Measurements from ENCODE around the gene CDC37. TPM values are rescaled to one million over a fixed set of nuclear protein-coding genes. Genes with fewer than 3 reads are reported as not detected.
A peak's percentile ranks its signal among the peaks of the same experiment; 100 is the strongest.

Gene CDC37
- total and polyA plus RNA-seq, 2 of the 4 experiments (the other 2 are of a cell fraction), result 209 to 650 TPM

- Histone ChIP-seq H4K20me1 (ENCODE audit: insufficient read depth, low read length) (peaks cover 31% of the 10 kb centered on the region), H3K9me3 (ENCODE audit: control insufficient read depth, insufficient read depth, low read length) (no peaks in the 10 kb centered on the region), H2AFZ (replicated peaks; ENCODE audit: low read length, poor library complexity) (peak overlapping the region; percentile 27), H3K23ac (ENCODE audit: low read depth, low read length) (peak overlapping the region; percentile 45; the same call in 1 of the 2 replicates), H3K56ac (ENCODE audit: extremely low read depth, insufficient read depth, low read length) (no peak overlapping the region), H3K79me1 (ENCODE audit: low read depth in 1 of 2, low read length in 2 of 2) (no peaks in the 10 kb centered on the region; a peak in 1 of 4 replicates), H3K4me1 (ENCODE audit: control insufficient read depth, insufficient read depth, low read length) (peaks cover 13% of the 10 kb centered on the region), H3K4me2 (ENCODE audit: low read depth, low read length) (no peak overlapping the region), H2AK9ac (replicated peaks; ENCODE audit: low read depth, low read length, poor library complexity) (peak overlapping the region; percentile 59), H3K18ac (ENCODE audit: low read depth, low read length) (no peak overlapping the region), H4K91ac (ENCODE audit: insufficient read depth, low read depth, low read length) (no peak overlapping the region), H3K4me3 (ENCODE audit: insufficient read depth, low read depth, low read length) (no peak overlapping the region), H2AK5ac (ENCODE audit: low read depth, low read length) (peak overlapping the region; percentile 65; the same call in 1 of the 2 replicates), H2BK15ac (ENCODE audit: low read depth, low read length) (no peak overlapping the region), H3K9ac (ENCODE audit: low read depth, low read length) (no peak overlapping the region), H2BK120ac (ENCODE audit: low read depth, low read length) (no peak overlapping the region), H3K9me1 (ENCODE audit: insufficient read depth, low read length) (no peaks in the 10 kb centered on the region), H3K27ac (ENCODE audit: insufficient read depth, low read length) (no peak overlapping the region), H4K8ac (ENCODE audit: low read depth in 2 of 2, low read length in 2 of 2) (no peak overlapping the region), H3K36me3 (ENCODE audit: control insufficient read depth, insufficient read depth, low read length) (no peaks in the 10 kb centered on the region), H2BK20ac (ENCODE audit: low read depth, low read length) (no peak overlapping the region), H3K14ac (replicated peaks; ENCODE audit: low read depth, low read length) (no peak overlapping the region), H3K4ac (ENCODE audit: low read depth, low read length) (no peak overlapping the region), H2BK5ac (ENCODE audit: low read depth, low read length, poor library complexity, severe bottlenecking) (no peak overlapping the region), H3K27me3 (ENCODE audit: control insufficient read depth, insufficient read depth, low read length) (peaks cover 49% of the 10 kb centered on the region), H4K5ac (ENCODE audit: low read depth, low read length) (no peak overlapping the region)
- dilution Hi-C loops (cut with HindIII; ENCODE audit: low sequenced_read_pairs, unreplicated experiment) (no loop called here), in situ Hi-C loops (cut with MboI; ENCODE audit: low sequenced_read_pairs) (no loop called here), intact Hi-C loops (cut with micrococcal nuclease) (no loop called here)
- no peak for ATAC-seq (ENCODE audit: low read depth)
- no TSS peak for BruUV-seq (replicated peaks)
- ChIA-PET CTCF (interaction anchor here (0.6 to 1.0 kb wide), 4 partner anchors 9 to 138 kb away, joined by 3 to 4 read pairs (median 3); partner anchors contain the start of gene CDC37), POLR2A (ENCODE audit: unreplicated experiment) (no interaction called here)
- WGBS, 2 experiments (ENCODE audit: extremely low coverage in 2 of 2, insufficient read length in 1 of 2), result 43% methylated on average over 3 of the region's 17 CpGs; no CpG with 5 or more reads in 1 of the 2 experiments
- TF ChIP-seq RCOR1 (IDR thresholded peaks at IDR 0.05; ENCODE audit: insufficient replicate concordance, low read length), result no peak
- no peak for TF ChIP-seq RAD21 (IDR thresholded peaks at IDR 0.05; ENCODE audit: low read length)
- no peak for TF ChIP-seq CEBPB (IDR thresholded peaks at IDR 0.05; ENCODE audit: low read depth, low read length)
- no peak for TF ChIP-seq MXI1 (IDR thresholded peaks at IDR 0.05; ENCODE audit: borderline replicate concordance, low read depth, low read length)
- no peak for TF ChIP-seq POLR2A (IDR thresholded peaks at IDR 0.05; ENCODE audit: low read depth, low read length)
- TF ChIP-seq USF2 (IDR thresholded peaks at IDR 0.05; ENCODE audit: low read depth, low read length), result no peak
- TF ChIP-seq BHLHE40 (IDR thresholded peaks at IDR 0.05; ENCODE audit: low read depth, low read length), result no peak
- TF ChIP-seq RFX5 (IDR thresholded peaks at IDR 0.05; ENCODE audit: low read depth, low read length), result no peak
- TF ChIP-seq MAZ (IDR thresholded peaks at IDR 0.05; ENCODE audit: borderline replicate concordance, low read depth, low read length), result no peak
- no peak for TF ChIP-seq CTCF (conservative IDR thresholded peaks at IDR 0.05; ENCODE audit: low read depth, low read length)
- TF ChIP-seq CHD1 (IDR thresholded peaks at IDR 0.05; ENCODE audit: low read depth, low read length), result no peak
- TF ChIP-seq SMC3 (IDR thresholded peaks at IDR 0.05; ENCODE audit: low read depth, low read length), result no peak
- TF ChIP-seq NFE2L2 (IDR thresholded peaks at IDR 0.05; ENCODE audit: low read depth, low read length), result no peak
- DNase-seq, result no peak
Measured at GRCh38 chr19:10421240-10422045, 18.1 kb upstream of the CDC37 start.

All from IMR-90 (cell line).